Colonic mucosa (tissue), 4 donors: ENCODE results near the gene SPG11. TPM values are rescaled to one million over a fixed set of nuclear protein-coding genes. Genes with fewer than 3 reads are reported as not detected.
"Not testable (repeated sequence)": the region's sequence is repeated elsewhere in the genome, so short reads cannot be mapped to it uniquely, and the experiment has no call there.

ENCODE experiments used
- DNase-seq: peaks from one replicate; pipeline ENCODE4 v3.0.0-alpha.2; 2020
- H3K27ac ChIP-seq: fragments of 200-600 bp; one replicate; pipeline ENCODE4 v1.8.0; 2021
- H3K27me3 ChIP-seq: fragments of 200-600 bp; one replicate; pipeline ENCODE4 v1.8.0; 2021
- H3K36me3 ChIP-seq: fragments of 200-600 bp; one replicate; pipeline ENCODE4 v1.8.0; 2021
- H3K4me1 ChIP-seq: fragments of 200-600 bp; one replicate; pipeline ENCODE4 v1.8.0; 2021; ENCODE audit warnings: mild to moderate bottlenecking
- H3K4me3 ChIP-seq: fragments of 200-600 bp; one replicate; pipeline ENCODE4 v1.8.0; 2021
- H3K9ac ChIP-seq, 2 donors: one replicate each; pipeline ENCODE4 v1.7.0; 2013; ENCODE audit warnings: control low read depth in 2 of 2, low read depth in 2 of 2, low read length in 2 of 2
- H3K9me3 ChIP-seq: fragments of 200-600 bp; one replicate; pipeline ENCODE4 v1.8.0; 2021
- CTCF ChIP-seq: fragments of 200-600 bp; IDR thresholded peaks from one replicate; pipeline ENCODE4 v1.8.0; 2022; ENCODE audit warnings: antibody characterized with exemption, mild to moderate bottlenecking
- intact Hi-C: fragments of 100-400 bp; cut with DNase I; formaldehyde crosslinking; loops from one replicate; pipeline ENCODE4 v1.14.1; 2022
- total RNA-seq, 2 donors: library from RNA; stranded (reverse); fragmentation: NEBNext Ultra II Directional in 1 of 2; extraction: Animal tissue kit (Norgen Biotek cat#: 25700) in 1 of 2; gene quantifications; one replicate each; pipeline ENCODE4 v1.2.1, GENCODE V29; 2021
- donor health status: healthy.
- donor health status: DM: no; HTN: no; CAD: no.
- donor health status: DM: no; HTN: no; CAD: no.

SPG11 gene
- total RNA-seq, 2 donors from 2014 or later = 79.3 to 95.3 TPM

- Histone ChIP-seq H3K4me3 (no peak overlapping the region), H3K4me1 (no peaks in the 10 kb centered on the region), H3K9ac (no peak overlapping the region), H3K27me3 (no peaks in the 10 kb centered on the region), H3K36me3 (peaks cover 18% of the 10 kb centered on the region), H3K27ac (no peak overlapping the region), H3K9me3 (no peaks in the 10 kb centered on the region)
- DNase-seq = no peak
- intact Hi-C loops = no loop called here
- TF ChIP-seq CTCF = no peak
Measured at GRCh38 chr15:44633603-44634002, 29.9 kb downstream of the SPG11 start.

DNA sequence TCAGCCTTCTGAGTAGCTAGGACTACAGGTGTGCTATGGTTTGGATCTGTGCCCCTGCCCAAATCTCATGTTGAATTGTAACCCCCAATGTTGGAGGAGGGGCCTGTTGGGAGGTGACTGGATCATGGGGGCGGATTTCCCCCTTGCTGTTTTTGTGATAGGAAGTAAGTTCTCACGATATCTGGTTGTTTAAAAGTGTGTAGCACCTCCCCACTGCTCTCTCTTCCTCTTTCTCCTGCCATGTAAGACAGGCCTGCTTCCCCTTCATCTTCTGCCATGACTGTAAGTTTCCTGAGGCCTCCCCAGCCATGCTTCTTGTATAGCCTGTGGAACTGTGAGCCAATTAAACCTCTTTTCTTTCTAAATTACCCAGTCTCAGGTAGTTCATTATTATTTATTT, 38.2 kb downstream of the SPG11 start:
- H3K27ac ChIP-seq, H3K9ac ChIP-seq, H3K27me3 ChIP-seq, intact Hi-C loops, H3K9me3 ChIP-seq, H3K4me1 ChIP-seq, H3K36me3 ChIP-seq, H3K4me3 ChIP-seq, DNase-seq: not testable (repeated sequence)

GRCh38 chr15:44623178-44623577, 40.3 kb downstream of the SPG11 start:
- no peak for DNase-seq
- no peak overlapping the region for H3K9ac ChIP-seq
- no peaks in the 10 kb centered on the region for H3K4me1 ChIP-seq
- H3K4me3 ChIP-seq = no peak overlapping the region
- H3K27ac ChIP-seq = no peak overlapping the region
- TF ChIP-seq CTCF = no peak
- H3K36me3 ChIP-seq = peaks cover 4% of the 10 kb centered on the region
- intact Hi-C loops = no loop called here
- H3K27me3 ChIP-seq = no peaks in the 10 kb centered on the region
- no peaks in the 10 kb centered on the region for H3K9me3 ChIP-seq

DNA sequence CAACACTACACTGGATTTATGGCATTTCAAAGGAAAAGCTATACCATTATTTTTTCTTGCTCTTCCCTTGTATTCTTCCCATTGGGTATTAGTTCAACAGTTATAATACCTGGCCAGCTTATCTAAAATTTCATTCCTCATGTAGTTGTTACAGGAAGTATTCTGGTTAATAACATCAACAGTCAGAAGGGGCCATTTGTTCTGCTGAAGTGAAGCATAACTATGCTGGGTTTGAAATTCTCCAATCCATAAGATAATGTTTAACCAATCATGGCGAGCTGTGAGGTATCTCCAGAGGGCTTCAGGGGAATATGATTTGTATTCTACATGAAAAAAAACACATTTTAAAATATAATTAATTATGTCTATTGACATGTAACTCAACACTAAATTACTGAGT, 43.4 kb downstream of the SPG11 start:
- H3K27ac ChIP-seq = no peak overlapping the region
- no peak for TF ChIP-seq CTCF
- H3K4me1 ChIP-seq = no peaks in the 10 kb centered on the region
- H3K4me3 ChIP-seq = no peak overlapping the region
- DNase-seq = no peak
- intact Hi-C loops = no loop called here
- H3K27me3 ChIP-seq = no peaks in the 10 kb centered on the region
- H3K9ac ChIP-seq = no peak overlapping the region
- no peaks in the 10 kb centered on the region for H3K36me3 ChIP-seq
- no peaks in the 10 kb centered on the region for H3K9me3 ChIP-seq

- no peak overlapping the region for H3K9ac ChIP-seq
- no peaks in the 10 kb centered on the region for H3K4me1 ChIP-seq
- intact Hi-C loops = no loop called here
- TF ChIP-seq CTCF = no peak
- no peak overlapping the region for H3K27ac ChIP-seq
- peaks cover 8% of the 10 kb centered on the region for H3K36me3 ChIP-seq
- DNase-seq = no peak
- no peak overlapping the region for H3K4me3 ChIP-seq
- H3K9me3 ChIP-seq = no peaks in the 10 kb centered on the region
- H3K27me3 ChIP-seq = no peaks in the 10 kb centered on the region
Measured at GRCh38 chr15:44616974-44617373, 46.5 kb downstream of the SPG11 start.

- H3K27ac ChIP-seq = no peak overlapping the region
- peaks cover 16% of the 10 kb centered on the region for H3K36me3 ChIP-seq
- TF ChIP-seq CTCF = no peak
- H3K4me3 ChIP-seq = no peak overlapping the region
- no peaks in the 10 kb centered on the region for H3K9me3 ChIP-seq
- intact Hi-C loops = no loop called here
- no peaks in the 10 kb centered on the region for H3K4me1 ChIP-seq
- DNase-seq = no peak
- no peak overlapping the region for H3K9ac ChIP-seq
- no peaks in the 10 kb centered on the region for H3K27me3 ChIP-seq
Measured at GRCh38 chr15:44606740-44607139, 56.7 kb downstream of the SPG11 start.
